Stimulated activated CD8-positive, alpha-beta memory T cell treated with anti-CD3 and anti-CD28 coated beads, Interleukin-12 subunit alpha, Interleukin-12 subunit beta, amount 100 ng/mL, for 24 hours (primary cell): ENCODE data around the gene ADPRH.
"Not testable (repeated sequence)": the region's sequence is repeated elsewhere in the genome, so short reads cannot be mapped to it uniquely, and the experiment has no call there.

Experiments
- DNase-seq: peaks from one replicate; pipeline ENCODE4 v3.0.0-alpha.2; 2020; ENCODE audit errors: extremely low read depth

Gene ADPRH

DNA sequence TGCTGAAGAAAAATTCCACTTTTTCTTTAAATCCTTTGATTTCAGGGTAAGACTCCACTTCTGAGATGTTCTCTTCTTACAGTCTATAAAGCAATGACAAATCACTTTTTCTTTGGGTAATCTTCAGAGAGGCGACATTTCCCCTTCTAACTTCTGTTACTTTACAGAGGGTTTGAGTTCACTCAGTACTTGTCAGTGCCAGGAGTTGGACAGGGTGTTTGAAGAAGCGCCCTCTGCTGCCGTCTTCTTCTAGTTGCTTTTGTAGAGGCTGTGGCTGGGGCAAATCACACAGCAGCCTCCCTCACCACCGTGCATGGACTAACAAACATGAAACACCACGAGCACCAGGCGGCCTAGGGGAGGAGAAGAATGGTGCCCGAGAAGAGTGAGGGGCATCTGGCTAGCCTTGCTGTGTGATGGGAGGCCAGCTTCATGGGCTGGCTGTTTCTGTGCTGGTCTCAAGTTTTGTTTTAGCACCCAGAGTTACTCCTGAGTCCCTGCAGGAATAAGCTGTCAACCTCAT, 19.8 kb upstream of the ADPRH start, which contains the start of gene CD80:
Gene CD80 (minus strand): TSS at position 174 of the 523 bp plus-strand sequence. CDS start 1,886 bp downstream, outside the sequence.
- DNase-seq = no peak

GRCh38 chr3:119560160-119560559, 19.1 kb upstream of the ADPRH start:
- DNase-seq = no peak

DNA sequence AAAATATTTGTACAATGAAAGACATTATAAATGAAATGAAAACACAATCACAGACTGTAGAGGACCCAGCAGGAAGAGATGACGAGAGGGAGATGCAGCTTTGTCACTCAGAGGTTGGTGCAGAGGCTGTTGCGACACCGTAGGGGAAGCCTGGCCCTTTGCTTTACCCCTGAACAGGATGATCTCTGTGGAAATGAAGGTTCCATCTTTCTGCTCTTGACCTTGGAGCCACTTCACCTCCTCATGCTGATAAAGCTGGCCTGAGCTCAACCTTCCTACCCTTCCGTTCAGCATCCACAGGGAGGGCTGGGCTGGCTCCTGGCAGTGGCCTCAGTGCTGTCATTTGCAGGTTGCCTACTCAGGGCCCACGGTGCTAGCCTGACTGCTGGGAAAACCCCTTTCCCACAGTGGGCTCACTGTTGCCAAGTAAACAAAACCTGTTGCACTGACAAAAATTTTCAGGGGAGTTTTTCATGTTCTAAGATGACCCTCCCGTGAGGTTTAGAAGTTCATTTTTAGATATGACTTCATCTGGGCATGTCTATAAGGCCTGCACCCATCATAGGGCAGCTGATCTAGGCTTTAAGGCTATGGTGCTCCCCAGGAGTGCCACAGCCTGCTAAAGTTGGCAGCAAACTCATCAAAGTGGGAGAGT, 16.9 kb upstream of the ADPRH start:
- no peak for DNase-seq

- DNase-seq = not testable (repeated sequence)
Measured at GRCh38 chr3:119563334-119563733, 16.0 kb upstream of the ADPRH start.

DNA sequence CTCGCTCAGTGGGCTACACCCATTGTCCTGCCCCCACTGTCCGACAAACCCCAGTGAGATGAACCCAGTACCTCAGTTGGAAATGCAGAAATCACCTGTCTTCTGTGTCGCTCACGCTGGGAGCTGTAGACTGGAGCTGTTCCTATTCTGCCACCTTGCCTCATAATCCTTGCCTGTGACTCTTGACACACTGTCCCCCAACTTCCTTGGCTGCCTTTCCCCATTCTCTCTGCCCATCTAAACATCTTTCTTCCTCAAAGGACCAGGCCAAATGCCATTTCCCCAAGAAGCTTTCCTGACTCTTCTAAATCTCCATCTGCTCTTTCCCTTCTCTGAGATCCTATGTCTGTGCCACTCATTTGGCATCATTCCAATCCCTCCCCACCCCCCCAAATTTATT, 10.1 kb upstream of the ADPRH start:
- no peak for DNase-seq

GRCh38 chr3:119570229-119570628, 9.1 kb upstream of the ADPRH start:
- no peak for DNase-seq

DNA sequence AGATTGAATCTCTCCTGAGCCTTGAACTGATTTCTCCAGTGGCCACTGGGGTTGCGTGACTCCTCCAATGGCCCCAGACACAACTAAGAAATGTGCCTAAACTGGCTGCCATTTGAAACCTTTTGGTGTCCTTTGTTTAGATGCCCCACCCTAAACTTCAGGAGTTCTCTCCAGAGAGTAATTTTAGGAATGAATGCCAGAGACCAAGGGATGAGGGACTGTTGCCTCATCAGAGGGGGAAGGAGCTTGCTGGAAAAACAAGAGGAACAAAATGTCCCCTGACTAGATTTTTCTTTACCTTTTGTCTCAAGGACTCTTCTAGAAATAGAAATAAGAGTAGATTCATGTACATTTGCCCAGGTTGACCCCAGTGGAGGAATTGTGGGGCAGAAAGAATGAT, 8.1 kb upstream of the ADPRH start:
- DNase-seq = no peak

DNA sequence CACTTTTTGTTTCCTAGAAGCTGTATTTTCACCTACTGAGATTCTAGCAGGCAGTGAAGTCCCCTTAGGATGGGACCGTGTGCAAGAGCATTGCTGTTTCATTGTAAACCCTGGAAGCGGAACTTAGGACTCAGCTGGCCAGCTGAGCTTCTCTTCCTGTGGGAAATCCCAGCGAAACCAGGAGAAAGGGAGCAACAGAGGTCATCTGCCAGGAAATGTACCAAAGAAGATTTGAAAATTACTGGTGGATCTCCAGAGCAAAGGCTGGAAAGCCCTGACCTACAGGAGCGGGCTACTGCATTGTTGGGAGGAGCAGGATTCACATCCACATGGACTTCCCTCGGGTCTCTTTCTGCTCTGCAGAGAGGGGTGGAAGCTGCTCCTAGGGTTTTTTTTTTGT, 7.6 kb upstream of the ADPRH start:
- DNase-seq = no peak

GRCh38 chr3:119575507-119575906, 3.8 kb upstream of the ADPRH start:
- no peak for DNase-seq

- DNase-seq = no peak
Measured at GRCh38 chr3:119580067-119580760, 922 bp downstream of the ADPRH start.

GRCh38 chr3:119582178-119582577, 2.9 kb downstream of the ADPRH start:
- DNase-seq = no peak

DNA sequence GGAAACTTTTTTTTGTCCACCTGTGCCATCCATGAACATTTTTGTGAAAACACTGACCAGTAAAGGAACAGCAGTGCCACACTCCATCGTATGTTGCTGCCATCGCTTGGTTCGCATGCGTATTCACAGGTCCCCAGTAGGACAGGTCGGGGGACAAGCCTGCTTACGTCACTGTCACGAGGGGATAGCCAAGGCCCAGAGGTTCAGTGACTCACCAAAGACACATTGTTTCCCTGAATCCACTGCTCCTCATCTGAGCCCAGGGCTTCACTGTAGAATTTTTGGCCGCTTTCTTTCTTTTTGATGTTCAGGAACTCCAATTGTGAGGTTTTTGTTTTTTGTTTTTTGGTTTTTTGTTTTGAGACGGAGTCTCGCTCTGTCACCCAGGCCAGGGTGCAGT, 5.9 kb downstream of the ADPRH start:
- DNase-seq = no peak

DNA sequence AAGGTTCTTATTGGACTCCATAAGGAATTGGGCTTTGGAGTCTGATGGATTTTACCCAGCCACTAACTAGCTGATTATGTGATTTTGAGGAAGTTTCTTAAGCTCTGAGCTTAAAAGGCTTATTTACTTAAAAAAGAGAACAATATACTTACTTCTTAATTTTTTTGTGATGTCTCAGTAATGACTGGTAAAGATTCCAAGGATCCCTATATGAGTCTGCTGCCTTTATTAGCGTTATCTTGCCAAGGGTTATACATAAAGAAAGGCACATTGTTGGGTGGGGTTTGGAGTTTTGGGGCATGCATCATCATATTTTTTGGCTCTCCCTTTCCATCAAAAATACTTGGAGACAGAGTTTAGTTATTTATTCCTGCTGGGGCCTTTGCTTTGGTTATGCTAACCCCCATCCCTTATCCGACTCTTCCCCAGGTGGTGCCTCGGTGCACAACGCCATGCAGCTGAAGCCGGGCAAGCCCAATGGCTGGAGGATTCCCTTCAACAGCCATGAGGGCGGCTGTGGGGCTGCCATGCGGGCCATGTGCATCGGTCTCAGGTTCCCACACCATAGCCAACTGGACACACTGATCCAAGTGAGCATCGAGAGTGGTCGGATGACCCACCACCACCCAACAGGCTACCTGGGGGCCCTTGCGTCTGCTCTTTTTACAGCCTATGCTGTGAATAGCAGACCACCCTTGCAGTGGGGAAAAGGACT, 6.7 kb downstream of the ADPRH start:
- no peak for DNase-seq

- no peak for DNase-seq
Measured at GRCh38 chr3:119586733-119587172, 7.5 kb downstream of the ADPRH start.

- no peak for DNase-seq
Measured at GRCh38 chr3:119588112-119588511, 8.8 kb downstream of the ADPRH start.

- DNase-seq = no peak
Measured at GRCh38 chr3:119589102-119589773, 9.9 kb downstream of the ADPRH start.

DNA sequence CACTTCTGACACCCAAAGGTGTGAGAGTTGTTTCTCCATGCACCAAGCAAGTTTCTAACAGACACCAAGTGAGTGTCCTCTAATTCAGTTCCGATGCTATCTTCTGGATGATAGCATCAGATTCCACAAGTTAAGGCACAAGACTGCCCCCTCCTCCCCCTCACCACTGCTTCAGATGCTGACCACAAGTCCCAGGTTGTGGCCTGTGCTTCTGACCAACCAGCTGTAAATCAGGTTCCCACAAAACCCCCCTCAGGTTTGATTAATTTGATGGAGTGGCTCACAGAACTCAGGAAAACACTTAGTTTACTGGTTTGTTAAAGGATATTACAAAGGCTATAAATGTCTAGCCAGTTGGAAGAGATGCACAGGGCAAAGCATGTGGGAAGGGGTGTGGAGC, 11.4 kb downstream of the ADPRH start:
- no peak for DNase-seq

GRCh38 chr3:119592861-119593260, 13.6 kb downstream of the ADPRH start:
- no peak for DNase-seq

DNA sequence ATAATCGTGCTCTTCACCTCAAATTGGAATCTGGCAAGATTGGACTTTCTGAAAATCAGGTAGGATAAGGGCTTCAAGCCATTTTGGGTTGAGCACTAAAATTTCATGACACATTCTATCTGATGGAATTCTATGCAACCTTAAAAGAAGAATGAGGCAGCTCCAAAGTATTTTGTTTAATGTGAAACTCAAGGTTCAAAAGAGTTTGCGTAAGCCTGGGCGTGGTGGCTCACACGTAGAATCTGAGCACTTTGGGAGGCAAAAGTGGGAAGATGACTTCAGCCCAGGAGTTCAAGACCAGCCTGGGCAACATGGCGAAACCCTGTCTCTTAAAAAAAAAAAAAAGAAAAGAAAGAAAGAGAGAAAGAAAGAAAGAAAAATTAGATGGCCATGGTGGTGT, 14.8 kb downstream of the ADPRH start:
- DNase-seq = no peak

DNA sequence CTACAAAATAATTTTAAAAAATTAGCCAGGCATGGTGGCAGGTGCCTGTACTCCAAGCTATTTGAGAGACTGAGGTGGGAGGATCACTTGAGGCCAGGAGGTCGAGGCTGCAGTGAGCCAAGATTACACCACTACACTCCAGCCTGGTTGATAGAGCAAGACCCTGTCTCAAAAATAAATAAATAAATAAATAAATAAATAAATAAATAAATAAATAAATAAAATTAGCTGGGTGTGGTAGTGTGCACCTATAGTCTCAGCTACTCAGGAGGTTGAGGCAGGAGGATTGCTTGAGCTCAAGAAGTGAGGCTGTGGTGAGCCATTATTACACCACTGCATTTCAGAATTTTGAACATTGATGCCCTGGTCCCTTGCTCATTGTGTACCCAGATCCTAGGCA, 15.6 kb downstream of the ADPRH start:
- DNase-seq = not testable (repeated sequence)

- no peak for DNase-seq
Measured at GRCh38 chr3:119595639-119596334, 16.5 kb downstream of the ADPRH start.
